Measurements from ENCODE around the gene TENT4A. TPM values are rescaled to one million over a fixed set of nuclear protein-coding genes. Genes with fewer than 3 reads are reported as not detected.

The TENT4A gene
- total and polyA plus RNA-seq, 11 donors = 4.3 to 20.3 (median 11.2) TPM

DNA sequence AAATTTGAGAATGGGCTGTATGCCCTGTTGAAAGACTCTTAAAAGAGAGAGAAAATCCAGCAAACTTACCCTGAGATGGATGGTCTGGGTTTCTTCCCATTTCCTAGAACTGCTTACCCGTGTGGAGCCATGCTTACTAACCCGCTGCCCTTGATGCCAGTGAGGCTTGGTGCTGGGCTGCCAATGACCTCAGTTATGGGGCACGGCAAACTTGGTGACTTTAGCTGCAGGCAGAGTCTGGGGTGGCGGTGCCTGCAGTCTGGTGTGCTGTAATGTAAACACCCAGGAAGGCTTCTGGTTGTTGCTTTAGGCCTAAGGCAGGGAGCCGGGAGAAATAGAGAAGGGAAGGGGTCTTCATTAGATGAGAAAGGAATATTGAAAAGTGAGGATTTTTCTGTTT lies 7.3 kb upstream of the TENT4A start:
- H3K4me3 ChIP-seq = no peak overlapping the region
- DNase-seq = no peak
- H3K9me3 ChIP-seq = no peaks in the 10 kb centered on the region
- H3K4me1 ChIP-seq = peaks cover 4 to 25% (median 19%) of the 10 kb centered on the region in 12 donors
- ATAC-seq = no peak
- WGBS, 4 donors = 93 to 97% (median 95%) methylated on average over 5 of the region's 5 CpGs
- no peak overlapping the region for H3K27ac ChIP-seq
- H3K36me3 ChIP-seq = no peaks in the 10 kb centered on the region
- no peaks in the 10 kb centered on the region for H3K27me3 ChIP-seq
- intact Hi-C loops (cut with DNase I) = loop anchor here in 1 of 10 donors (5.0 kb wide), 1 partner anchor 36 kb away; no protein-coding TSS in a partner anchor
- no peak for TF ChIP-seq POLR2A (IDR thresholded peaks at IDR 0.05)
- TF ChIP-seq, protein P1, sequence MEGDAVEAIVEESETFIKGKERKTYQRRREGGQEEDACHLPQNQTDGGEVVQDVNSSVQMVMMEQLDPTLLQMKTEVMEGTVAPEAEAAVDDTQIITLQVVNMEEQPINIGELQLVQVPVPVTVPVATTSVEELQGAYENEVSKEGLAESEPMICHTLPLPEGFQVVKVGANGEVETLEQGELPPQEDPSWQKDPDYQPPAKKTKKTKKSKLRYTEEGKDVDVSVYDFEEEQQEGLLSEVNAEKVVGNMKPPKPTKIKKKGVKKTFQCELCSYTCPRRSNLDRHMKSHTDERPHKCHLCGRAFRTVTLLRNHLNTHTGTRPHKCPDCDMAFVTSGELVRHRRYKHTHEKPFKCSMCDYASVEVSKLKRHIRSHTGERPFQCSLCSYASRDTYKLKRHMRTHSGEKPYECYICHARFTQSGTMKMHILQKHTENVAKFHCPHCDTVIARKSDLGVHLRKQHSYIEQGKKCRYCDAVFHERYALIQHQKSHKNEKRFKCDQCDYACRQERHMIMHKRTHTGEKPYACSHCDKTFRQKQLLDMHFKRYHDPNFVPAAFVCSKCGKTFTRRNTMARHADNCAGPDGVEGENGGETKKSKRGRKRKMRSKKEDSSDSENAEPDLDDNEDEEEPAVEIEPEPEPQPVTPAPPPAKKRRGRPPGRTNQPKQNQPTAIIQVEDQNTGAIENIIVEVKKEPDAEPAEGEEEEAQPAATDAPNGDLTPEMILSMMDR (IDR thresholded peaks at IDR 0.05) = no peak

DNA sequence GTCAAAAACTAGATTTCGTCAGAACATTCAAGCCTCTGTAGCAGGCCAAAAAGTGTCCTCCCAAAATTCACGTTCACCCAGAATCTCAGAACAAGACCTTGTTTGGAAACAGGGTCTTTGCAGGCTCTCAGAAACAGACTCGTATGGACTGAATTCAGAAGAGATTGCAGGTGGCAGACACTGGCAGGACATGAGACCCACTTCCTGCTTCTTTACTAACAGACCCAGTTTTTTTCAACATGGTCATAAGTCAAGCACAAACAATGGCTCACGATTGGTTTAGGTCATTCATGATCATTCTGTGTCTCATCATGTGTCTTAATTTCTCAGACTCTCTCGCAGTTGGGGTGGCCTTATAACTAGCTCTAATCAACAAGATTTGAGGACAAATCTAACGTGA lies 5.4 kb upstream of the TENT4A start:
- 73 to 85% (median 78%) methylated on average over 6 of the region's 6 CpGs for WGBS, 4 donors
- Histone ChIP-seq H3K27me3 (no peaks in the 10 kb centered on the region), H3K27ac (no peak overlapping the region), H3K9me3 (no peaks in the 10 kb centered on the region), H3K4me3 (no peak overlapping the region), H3K4me1 (peaks cover 4 to 36% (median 23%) of the 10 kb centered on the region in 12 donors), H3K36me3 (no peaks in the 10 kb centered on the region)
- no peak for ATAC-seq
- intact Hi-C loops (cut with DNase I) = loop anchor here in 1 of 10 donors (5.0 kb wide), 1 partner anchor 34 kb away; no protein-coding TSS in a partner anchor
- no peak for TF ChIP-seq POLR2A (IDR thresholded peaks at IDR 0.05)
- TF ChIP-seq, protein P1 (IDR thresholded peaks at IDR 0.05) = no peak
- DNase-seq = no peak

DNA sequence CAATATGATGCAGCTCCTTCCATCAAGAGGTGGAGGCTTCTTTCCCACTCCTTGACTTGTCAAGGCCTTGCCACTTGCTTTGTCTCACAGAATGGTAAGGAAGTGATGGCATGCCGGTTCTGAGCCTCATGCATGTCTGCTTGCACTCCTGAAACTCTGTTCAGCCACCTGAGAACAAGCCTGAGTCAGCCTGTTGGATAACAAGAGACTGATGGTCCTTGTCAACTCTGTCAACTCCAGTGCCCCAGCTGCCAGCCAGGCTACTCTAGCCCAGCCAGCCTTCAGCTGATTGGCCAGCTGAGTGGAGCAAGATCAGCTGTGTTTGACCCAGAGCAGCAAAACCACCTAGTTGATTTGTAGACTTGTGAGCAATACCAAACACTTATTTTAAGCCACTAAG lies 4.4 kb upstream of the TENT4A start:
- DNase-seq = peak in 2 of 5 donors; percentile 58 to 73
- Histone ChIP-seq H3K27ac (peak overlapping the region in 5 of 12 donors; percentile 13 to 51 (median 30)), H3K36me3 (no peaks in the 10 kb centered on the region), H3K27me3 (no peaks in the 10 kb centered on the region), H3K9me3 (no peaks in the 10 kb centered on the region), H3K4me1 (peaks cover under 1 to 32% (median 21%) of the 10 kb centered on the region in 12 donors), H3K4me3 (no peak overlapping the region)
- TF ChIP-seq, protein P1 (IDR thresholded peaks at IDR 0.05) = no peak
- no peak for TF ChIP-seq POLR2A (IDR thresholded peaks at IDR 0.05)
- WGBS, 4 donors = 20 to 39% (median 28%) methylated on average over 1 of the region's 1 CpG
- intact Hi-C loops (cut with DNase I) = loop anchor here in 1 of 10 donors (5.0 kb wide), 1 partner anchor 33 kb away; no protein-coding TSS in a partner anchor
- ATAC-seq = peak in 1 of 4 donors; percentile 5

DNA sequence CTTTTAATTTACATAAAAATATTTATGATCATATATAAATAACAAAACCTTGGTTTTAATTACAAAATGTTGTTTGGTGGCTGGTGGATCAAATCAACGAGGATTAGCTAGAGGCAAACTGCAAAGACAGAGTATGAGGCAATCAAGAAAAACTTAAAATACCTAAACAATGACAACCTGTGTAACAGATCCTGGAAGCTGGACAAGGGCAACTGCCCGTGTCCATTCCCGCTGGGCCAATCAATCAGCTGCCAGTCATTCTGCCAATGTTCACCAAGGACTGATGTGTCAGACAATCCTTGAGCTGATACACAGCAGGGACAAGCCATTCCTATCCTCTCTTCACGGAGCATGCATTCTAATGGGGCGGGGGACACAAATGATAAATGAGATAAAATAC lies 3.2 kb upstream of the TENT4A start:
- Histone ChIP-seq H3K27me3 (no peaks in the 10 kb centered on the region), H3K27ac (no peak overlapping the region), H3K4me3 (no peak overlapping the region), H3K36me3 (no peaks in the 10 kb centered on the region), H3K9me3 (no peaks in the 10 kb centered on the region), H3K4me1 (peaks cover 0 to 23% (median 12%) of the 10 kb centered on the region in 12 donors)
- 82 to 91% (median 87%) methylated on average over 5 of the region's 5 CpGs for WGBS, 4 donors
- DNase-seq (no peak), ATAC-seq (no peak)
- TF ChIP-seq, protein P1 (IDR thresholded peaks at IDR 0.05) = no peak
- no peak for TF ChIP-seq POLR2A (IDR thresholded peaks at IDR 0.05)
- intact Hi-C loops (cut with DNase I) = loop anchor here in 7 of 10 donors (5.0 to 10.0 kb wide), 4 partner anchors 75 to 335 kb away; partner anchors contain the start of genes NSUN2 (in 4 of the 7), SRD5A1 (in 4 of the 7) and MED10 (in 2 of the 7)
